Smooth muscle cell (in vitro differentiated cells): ENCODE data around the gene TBC1D22B. TPM values are rescaled to one million over a fixed set of nuclear protein-coding genes. Genes with fewer than 3 reads are reported as not detected.

ENCODE experiments used
- DNase-seq: peaks from one replicate; lab custom pipeline; 2025; ENCODE audit not compliant: unreplicated experiment; lab: John Stamatoyannopoulos, UW
- H2AFZ ChIP-seq: fragments of 200-600 bp; sonication (generic); 2 replicates; pipeline ENCODE4 v1.6.0; 2016; ENCODE audit warnings: antibody characterized with exemption, low read depth, mild to moderate bottlenecking
- H3F3A ChIP-seq: fragments of 200-600 bp; sonication (generic); 2 replicates; pipeline ENCODE4 v1.6.0; 2017; ENCODE audit warnings: antibody characterized with exemption, low read depth
- H3K27ac ChIP-seq: fragments of 200-600 bp; sonication (generic); 2 replicates; pipeline ENCODE4 v1.5.1; 2016; ENCODE audit warnings: low read depth, mild to moderate bottlenecking
- H3K27me3 ChIP-seq: fragments of 200-600 bp; sonication (generic); 2 replicates; pipeline ENCODE4 v1.6.1; 2016; ENCODE audit warnings: low read depth, mild to moderate bottlenecking
- H3K36me3 ChIP-seq: fragments of 200-600 bp; sonication (generic); 2 replicates; pipeline ENCODE4 v1.5.1; 2016; ENCODE audit warnings: low read depth
- H3K4me1 ChIP-seq: fragments of 200-600 bp; sonication (generic); 2 replicates; pipeline ENCODE4 v1.5.1; 2016; ENCODE audit warnings: low read depth
- H3K4me2 ChIP-seq: fragments of 200-600 bp; sonication (generic); 2 replicates; pipeline ENCODE4 v1.6.0; 2016; ENCODE audit warnings: mild to moderate bottlenecking
- H3K4me3 ChIP-seq: fragments of 200-600 bp; sonication (generic); 2 replicates; pipeline ENCODE4 v1.5.1; 2016; ENCODE audit warnings: mild to moderate bottlenecking
- H3K79me2 ChIP-seq: fragments of 200-600 bp; sonication (generic); 2 replicates; pipeline ENCODE4 v1.6.0; 2016; ENCODE audit warnings: low read depth, mild to moderate bottlenecking
- H3K9ac ChIP-seq: fragments of 200-600 bp; sonication (generic); 2 replicates; pipeline ENCODE4 v1.6.0; 2016; ENCODE audit warnings: low read depth
- H3K9me3 ChIP-seq: fragments of 200-600 bp; sonication (generic); replicated peaks from 2 replicates; pipeline ENCODE4 v1.5.1; 2016; ENCODE audit warnings: low read depth
- H4K20me1 ChIP-seq: fragments of 200-600 bp; sonication (generic); 2 replicates; pipeline ENCODE4 v1.6.0; 2016; ENCODE audit warnings: low read depth
- WGBS: methylation state at CpG from one replicate; pipeline ENCODE4 v1.1.7; 2016; ENCODE audit warnings: low lambda C conversion rate; 5-methylcytosine and 5-hydroxymethylcytosine counted together
- polyA plus RNA-seq: library from polyadenylated mRNA; unstranded; fragments of >200 nt; fragmentation: Nextera tagmentation; extraction: Ambion mirVana; gene quantifications from 2 replicates; pipeline ENCODE4 v1.2.1, GENCODE V29; 2016
- total RNA-seq: library from RNA; depleted of rRNA; stranded (reverse); fragments of >200 nt; gene quantifications from 2 replicates; pipeline ENCODE4 v1.2.3, GENCODE V29; 2014
- TF ChIP-seq, protein P1 (sequence below): fragments of 200-600 bp; sonication (generic); IDR thresholded peaks from 2 replicates; pipeline ENCODE4 v1.5.1; 2017; ENCODE audit warnings: borderline replicate concordance, mild to moderate bottlenecking, antibody characterized with exemption; ENCODE audit not compliant: insufficient read depth, poor library complexity, severe bottlenecking

TBC1D22B gene
- total and polyA plus RNA-seq, 2 experiments from 2014 or later, result 5.6 to 7.2 TPM

GRCh38 chr6:37280162-37280887 lies 22.8 kb downstream of the TBC1D22B start:
- no peak overlapping the region for H3K27ac ChIP-seq
- peaks cover 4% of the 10 kb centered on the region for H3K36me3 ChIP-seq
- H3K9ac ChIP-seq, result no peak overlapping the region

DNA sequence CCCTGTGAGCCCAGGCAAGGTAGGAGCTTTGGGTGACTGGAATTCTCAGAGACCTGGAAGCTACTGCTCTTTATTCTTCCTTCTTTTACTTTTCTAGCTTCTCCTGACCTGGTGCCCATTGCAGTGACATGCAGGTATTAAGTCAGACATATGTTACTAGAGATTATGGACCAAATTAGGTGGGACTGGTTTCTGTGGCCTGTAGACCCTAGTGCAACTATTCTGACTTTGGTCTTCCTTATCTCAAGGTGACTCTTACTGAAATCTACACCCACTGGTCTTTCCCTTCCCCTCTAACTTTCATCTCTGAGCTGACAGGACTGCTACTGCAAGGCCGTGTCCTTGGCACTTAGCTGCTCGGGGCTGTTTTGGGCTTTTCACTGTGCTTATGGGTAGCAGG lies 24.8 kb downstream of the TBC1D22B start:
- WGBS, result 97% methylated on average over 2 of the region's 2 CpGs
- Histone ChIP-seq H3K27ac (no peak overlapping the region), H3K27me3 (no peaks in the 10 kb centered on the region), H3K4me3 (no peak overlapping the region), H3K79me2 (no peaks in the 10 kb centered on the region), H3K9me3 (no peaks in the 10 kb centered on the region), H3F3A (no peaks in the 10 kb centered on the region), H3K9ac (no peak overlapping the region), H4K20me1 (peaks cover 39% of the 10 kb centered on the region), H3K4me2 (no peak overlapping the region), H3K4me1 (no peaks in the 10 kb centered on the region), H3K36me3 (peaks cover 12% of the 10 kb centered on the region), H2AFZ (no peak overlapping the region)
- DNase-seq, result no peak
- TF ChIP-seq, protein P1, sequence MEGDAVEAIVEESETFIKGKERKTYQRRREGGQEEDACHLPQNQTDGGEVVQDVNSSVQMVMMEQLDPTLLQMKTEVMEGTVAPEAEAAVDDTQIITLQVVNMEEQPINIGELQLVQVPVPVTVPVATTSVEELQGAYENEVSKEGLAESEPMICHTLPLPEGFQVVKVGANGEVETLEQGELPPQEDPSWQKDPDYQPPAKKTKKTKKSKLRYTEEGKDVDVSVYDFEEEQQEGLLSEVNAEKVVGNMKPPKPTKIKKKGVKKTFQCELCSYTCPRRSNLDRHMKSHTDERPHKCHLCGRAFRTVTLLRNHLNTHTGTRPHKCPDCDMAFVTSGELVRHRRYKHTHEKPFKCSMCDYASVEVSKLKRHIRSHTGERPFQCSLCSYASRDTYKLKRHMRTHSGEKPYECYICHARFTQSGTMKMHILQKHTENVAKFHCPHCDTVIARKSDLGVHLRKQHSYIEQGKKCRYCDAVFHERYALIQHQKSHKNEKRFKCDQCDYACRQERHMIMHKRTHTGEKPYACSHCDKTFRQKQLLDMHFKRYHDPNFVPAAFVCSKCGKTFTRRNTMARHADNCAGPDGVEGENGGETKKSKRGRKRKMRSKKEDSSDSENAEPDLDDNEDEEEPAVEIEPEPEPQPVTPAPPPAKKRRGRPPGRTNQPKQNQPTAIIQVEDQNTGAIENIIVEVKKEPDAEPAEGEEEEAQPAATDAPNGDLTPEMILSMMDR, result no peak

More at GRCh38 chr6:37280162-37280887, 22.8 kb downstream of the TBC1D22B start:
- TF ChIP-seq, protein P1, result no peak
- Histone ChIP-seq H3K4me1 (no peaks in the 10 kb centered on the region), H2AFZ (no peak overlapping the region), H3F3A (no peaks in the 10 kb centered on the region), H4K20me1 (peaks cover 48% of the 10 kb centered on the region), H3K4me2 (no peak overlapping the region), H3K79me2 (no peaks in the 10 kb centered on the region), H3K27me3 (no peaks in the 10 kb centered on the region), H3K9me3 (no peaks in the 10 kb centered on the region), H3K4me3 (no peak overlapping the region)
- 92% methylated on average over 8 of the region's 8 CpGs for WGBS
- no peak for DNase-seq

DNA sequence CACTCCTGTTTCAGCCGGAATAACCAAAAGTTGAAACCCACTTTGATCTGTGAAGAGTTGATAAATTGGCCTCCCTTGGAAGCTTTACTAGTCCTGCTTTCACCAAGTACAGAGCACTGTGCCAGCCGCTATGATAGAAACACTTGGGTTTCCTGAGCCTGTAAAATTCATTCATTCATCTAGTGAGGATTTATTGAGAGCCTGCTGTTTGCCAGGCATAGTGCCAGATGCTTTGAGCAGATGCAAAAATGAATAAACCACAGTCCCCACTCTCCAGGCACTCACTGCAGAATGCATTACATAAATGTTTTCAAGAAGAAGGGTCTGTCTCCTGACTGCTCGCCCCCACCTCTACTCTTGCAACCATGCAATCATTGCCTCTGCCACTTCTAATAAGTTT lies 25.7 kb downstream of the TBC1D22B start:
- DNase-seq, result no peak
- no peak overlapping the region for H3K4me2 ChIP-seq
- 79% methylated on average over 3 of the region's 3 CpGs for WGBS

More for the DNA sequence above, 25.7 kb downstream of the TBC1D22B start:
- H3F3A ChIP-seq, result no peaks in the 10 kb centered on the region
- peaks cover 15% of the 10 kb centered on the region for H3K36me3 ChIP-seq
- H3K9me3 ChIP-seq, result no peaks in the 10 kb centered on the region
- H3K4me3 ChIP-seq, result no peak overlapping the region
- no peaks in the 10 kb centered on the region for H3K4me1 ChIP-seq
- TF ChIP-seq, protein P1, result no peak
- H3K9ac ChIP-seq, result no peak overlapping the region
- peaks cover 34% of the 10 kb centered on the region for H4K20me1 ChIP-seq
- H3K27ac ChIP-seq, result no peak overlapping the region
- H2AFZ ChIP-seq, result no peak overlapping the region
- H3K27me3 ChIP-seq, result no peaks in the 10 kb centered on the region
- H3K79me2 ChIP-seq, result no peaks in the 10 kb centered on the region
